Tibial nerve (tissue), 3 donors: ENCODE results near the gene KIF6.

Source experiments
- POLR2A ChIP-seq, 2 donors: fragments of 450-650 bp; IDR thresholded peaks; one replicate each; pipeline ENCODE4 v1.6.1; 2017; ENCODE audit warnings: antibody characterized with exemption in 2 of 2, mild to moderate bottlenecking in 2 of 2, moderate library complexity in 2 of 2
- TF ChIP-seq, protein P1 (sequence below), 5 experiments: fragments of 200-600 bp in 3 of 5; fragments of 450-650 bp in 2 of 5; sonication (generic) in 3 of 5; IDR thresholded peaks; one replicate each; pipeline ENCODE4 v1.5.1; 2016 to 2019; ENCODE audit warnings: antibody characterized with exemption in 5 of 5, mild to moderate bottlenecking in 3 of 5, moderate library complexity in 2 of 5

DNA sequence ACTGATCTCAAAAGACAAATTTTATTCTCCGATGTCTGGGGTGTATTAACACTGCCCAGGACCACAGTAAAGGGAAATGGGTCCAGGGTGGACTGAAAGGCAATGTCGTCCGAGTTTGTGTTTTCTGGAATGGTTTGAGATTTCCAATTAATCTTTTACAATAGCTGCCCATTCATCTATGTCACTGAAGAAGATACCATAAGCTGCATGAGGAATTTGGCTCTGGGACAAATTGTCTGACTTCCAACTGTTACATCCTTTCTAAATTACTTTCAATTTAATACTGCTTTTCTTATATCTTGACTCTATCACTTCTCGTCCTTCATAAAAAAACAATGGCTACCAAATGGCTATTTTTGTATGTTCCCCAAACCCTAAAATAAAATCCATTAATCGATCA is 272.0 kb downstream of the KIF6 start:
- TF ChIP-seq, protein P1, sequence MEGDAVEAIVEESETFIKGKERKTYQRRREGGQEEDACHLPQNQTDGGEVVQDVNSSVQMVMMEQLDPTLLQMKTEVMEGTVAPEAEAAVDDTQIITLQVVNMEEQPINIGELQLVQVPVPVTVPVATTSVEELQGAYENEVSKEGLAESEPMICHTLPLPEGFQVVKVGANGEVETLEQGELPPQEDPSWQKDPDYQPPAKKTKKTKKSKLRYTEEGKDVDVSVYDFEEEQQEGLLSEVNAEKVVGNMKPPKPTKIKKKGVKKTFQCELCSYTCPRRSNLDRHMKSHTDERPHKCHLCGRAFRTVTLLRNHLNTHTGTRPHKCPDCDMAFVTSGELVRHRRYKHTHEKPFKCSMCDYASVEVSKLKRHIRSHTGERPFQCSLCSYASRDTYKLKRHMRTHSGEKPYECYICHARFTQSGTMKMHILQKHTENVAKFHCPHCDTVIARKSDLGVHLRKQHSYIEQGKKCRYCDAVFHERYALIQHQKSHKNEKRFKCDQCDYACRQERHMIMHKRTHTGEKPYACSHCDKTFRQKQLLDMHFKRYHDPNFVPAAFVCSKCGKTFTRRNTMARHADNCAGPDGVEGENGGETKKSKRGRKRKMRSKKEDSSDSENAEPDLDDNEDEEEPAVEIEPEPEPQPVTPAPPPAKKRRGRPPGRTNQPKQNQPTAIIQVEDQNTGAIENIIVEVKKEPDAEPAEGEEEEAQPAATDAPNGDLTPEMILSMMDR (IDR thresholded peaks at IDR 0.05): no peak
- TF ChIP-seq POLR2A (IDR thresholded peaks at IDR 0.05): no peak
